Measurements from ENCODE around the gene PLRG1. TPM values are rescaled to one million over a fixed set of nuclear protein-coding genes. Genes with fewer than 3 reads are reported as not detected.

Gene PLRG1
- total and polyA plus RNA-seq, 8 donors = 58.0 to 120 (median 96.6) TPM

Other genes with a start within 250 kb of the PLRG1 start
- gene DCHS2, start 58.6 kb downstream of the PLRG1 start, total RNA-seq = under 1 TPM; 0.12 to 0.13 TPM
- 1 to 10 TPM; 1.4 to 3.5 (median 2.3) TPM for gene DCHS2, start 58.6 kb downstream of the PLRG1 start, polyA plus RNA-seq (ENCODE audit: insufficient read length in 6 of 6)
- gene FGB, start 12.6 kb upstream of the PLRG1 start, total RNA-seq = under 1 TPM in 1 of 2 donors, not detected in 1; 0.26 TPM
- gene FGB, start 12.6 kb upstream of the PLRG1 start, polyA plus RNA-seq (ENCODE audit: insufficient read length in 6 of 6) = 1 to 10 TPM in 2 of 6 donors, under 1 TPM in 2, not detected in 2; 0.11 to 4.6 (median 1.1) TPM
- 10 to 100 TPM in 1 of 2 donors, 1 to 10 TPM in 1; 3.6 to 75.6 TPM for gene FGA, start 40.3 kb upstream of the PLRG1 start, total RNA-seq
- gene FGA, start 40.3 kb upstream of the PLRG1 start, polyA plus RNA-seq (ENCODE audit: insufficient read length in 6 of 6) = 1 to 10 TPM in 2 of 6 donors, not detected in 4; 1.3 to 2.6 TPM
- 100 to 1,000 TPM in 1 of 2 donors, 10 to 100 TPM in 1; 11.2 to 384 TPM for gene FGG, start 62.3 kb upstream of the PLRG1 start, total RNA-seq
- 1 to 10 TPM in 2 of 6 donors, not detected in 4; 1.2 to 2.2 TPM for gene FGG, start 62.3 kb upstream of the PLRG1 start, polyA plus RNA-seq (ENCODE audit: insufficient read length in 6 of 6)
- gene LRAT, start 193.6 kb upstream of the PLRG1 start, total RNA-seq = 1 to 10 TPM in 1 of 2 donors, under 1 TPM in 1; 0.89 to 1.5 TPM
- under 1 TPM; 0.10 to 0.63 (median 0.29) TPM for gene LRAT, start 193.6 kb upstream of the PLRG1 start, polyA plus RNA-seq (ENCODE audit: insufficient read length in 6 of 6)
- gene RBM46, start 230.9 kb upstream of the PLRG1 start, total RNA-seq = not detected
- gene RBM46, start 230.9 kb upstream of the PLRG1 start, polyA plus RNA-seq (ENCODE audit: insufficient read length in 6 of 6) = under 1 TPM in 2 of 6 donors, not detected in 4; 0.06 TPM

Measured in left lung (tissue), 8 donors.